Measurements from ENCODE around the gene RGN. TPM values are rescaled to one million over a fixed set of nuclear protein-coding genes. Genes with fewer than 3 reads are reported as not detected.
A peak's percentile ranks its signal among the peaks of the same experiment; 100 is the strongest.
"Not testable (repeated sequence)": the region's sequence is repeated elsewhere in the genome, so short reads cannot be mapped to it uniquely, and the experiment has no call there.

RGN gene
- total and polyA plus RNA-seq, 7 donors, result 0.69 to 11.9 (median 4.6) TPM

GRCh38 chrX:47133493-47133892, 55.2 kb downstream of the RGN start:
- intact Hi-C loops (cut with DNase I), result no loop called here
- no peaks in the 10 kb centered on the region for H3K4me1 ChIP-seq
- ATAC-seq (no peak), DNase-seq (no peak)
- H3K27ac ChIP-seq, result no peak overlapping the region
- no peak overlapping the region for H3K4me3 ChIP-seq
- no peaks in the 10 kb centered on the region for H3K27me3 ChIP-seq (ENCODE audit: insufficient read depth in 3 of 3, low read length in 2 of 3)
- no peaks in the 10 kb centered on the region for H3K36me3 ChIP-seq (ENCODE audit: insufficient read depth in 1 of 2, low read depth in 1 of 2)
- H3K9me3 ChIP-seq, result no peaks in the 10 kb centered on the region
- WGBS, 3 donors, result 67 to 85% (median 83%) methylated on average over 4 to 5 of the region's 5 CpGs
- TF ChIP-seq CTCF (IDR thresholded peaks at IDR 0.05), result no peak

- H3K9me3 ChIP-seq; intact Hi-C loops (cut with DNase I); H3K36me3 ChIP-seq (ENCODE audit: insufficient read depth in 1 of 2, low read depth in 1 of 2); H3K27me3 ChIP-seq (ENCODE audit: insufficient read depth in 3 of 3, low read length in 2 of 3); H3K27ac ChIP-seq; DNase-seq; H3K4me3 ChIP-seq; H3K4me1 ChIP-seq: not testable (repeated sequence)
- peak in 3 of 4 donors; percentile 69 to 73 (median 70) for ATAC-seq
- 63 to 76% (median 66%) methylated on average over 5 of the region's 5 CpGs for WGBS, 3 donors
These were observed 57.4 kb downstream of the RGN start for GRCh38 chrX:47135650-47136049.

- ATAC-seq (no peak), DNase-seq (no peak)
- peaks cover 3% of the 10 kb centered on the region for H3K4me1 ChIP-seq
- no peak overlapping the region for H3K4me3 ChIP-seq
- WGBS, 3 donors, result 55 to 89% (median 60%) methylated on average over 5 to 6 of the region's 6 CpGs
- TF ChIP-seq CTCF (IDR thresholded peaks at IDR 0.05), result no peak
- no peak overlapping the region for H3K27ac ChIP-seq
- intact Hi-C loops (cut with DNase I), result no loop called here
- no peaks in the 10 kb centered on the region for H3K9me3 ChIP-seq
- peaks cover 0 to 5% (median 0%) of the 10 kb centered on the region in 3 donors for H3K27me3 ChIP-seq (ENCODE audit: insufficient read depth in 3 of 3, low read length in 2 of 3)
- peaks cover 0 to 12% of the 10 kb centered on the region in 2 donors for H3K36me3 ChIP-seq (ENCODE audit: insufficient read depth in 1 of 2, low read depth in 1 of 2)
These were observed 59.9 kb downstream of the RGN start for GRCh38 chrX:47138171-47138570.

Other genes starting within 250 kb of the RGN start
- gene RP2, start 241.4 kb upstream of the RGN start, total RNA-seq, result 1 to 10 TPM; 1.6 to 2.4 (median 2.1) TPM
- gene RP2, start 241.4 kb upstream of the RGN start, polyA plus RNA-seq, result 1 to 10 TPM; 1.5 to 2.7 (median 1.7) TPM
- gene JADE3, start 166.0 kb upstream of the RGN start, total RNA-seq, result 1 to 10 TPM; 1.3 to 2.8 (median 2.3) TPM
- 1 to 10 TPM; 1.2 to 1.8 (median 1.6) TPM for gene JADE3, start 166.0 kb upstream of the RGN start, polyA plus RNA-seq
- gene NDUFB11, start 66.3 kb downstream of the RGN start, total RNA-seq, result 100 to 1,000 TPM; 142 to 194 (median 169) TPM
- 100 to 1,000 TPM; 145 to 207 (median 201) TPM for gene NDUFB11, start 66.3 kb downstream of the RGN start, polyA plus RNA-seq
- 10 to 100 TPM; 21.5 to 25.6 (median 23.6) TPM for gene RBM10, start 66.8 kb downstream of the RGN start, total RNA-seq
- 10 to 100 TPM; 18.2 to 33.8 (median 25.0) TPM for gene RBM10, start 66.8 kb downstream of the RGN start, polyA plus RNA-seq
- 100 to 1,000 TPM; 145 to 230 (median 187) TPM for gene UBA1, start 115.4 kb downstream of the RGN start, total RNA-seq
- 100 to 1,000 TPM in 2 of 3 donors, 10 to 100 TPM in 1; 96.2 to 120 (median 115) TPM for gene UBA1, start 115.4 kb downstream of the RGN start, polyA plus RNA-seq
- gene CDK16, start 140.2 kb downstream of the RGN start, total RNA-seq, result 100 to 1,000 TPM; 150 to 192 (median 160) TPM
- 100 to 1,000 TPM; 104 to 124 (median 118) TPM for gene CDK16, start 140.2 kb downstream of the RGN start, polyA plus RNA-seq
- gene USP11, start 154.6 kb downstream of the RGN start, total RNA-seq, result 10 to 100 TPM; 30.7 to 50.7 (median 35.6) TPM
- 10 to 100 TPM; 16.1 to 21.4 (median 21.1) TPM for gene USP11, start 154.6 kb downstream of the RGN start, polyA plus RNA-seq

Data from psoas muscle (tissue), 8 donors.